HG03095 (cell line): ENCODE data around the gene HYOU1.
A peak's percentile ranks its signal among the peaks of the same experiment; 100 is the strongest.
"Not testable (repeated sequence)": the region's sequence is repeated elsewhere in the genome, so short reads cannot be mapped to it uniquely, and the experiment has no call there.

Experiments used
- ATAC-seq: cut with Tn5 transposase; IDR thresholded peaks from one replicate; pipeline ENCODE4 v1.9.1; 2021; ENCODE audit warnings: moderate library complexity; ENCODE audit not compliant: unreplicated experiment

Gene HYOU1

GRCh38 chr11:119024430-119025098, 32.4 kb downstream of the HYOU1 start:
- no peak for ATAC-seq

GRCh38 chr11:119023741-119024140, 33.3 kb downstream of the HYOU1 start:
- ATAC-seq = no peak

- no peak for ATAC-seq
Measured at GRCh38 chr11:119021631-119022030, 35.4 kb downstream of the HYOU1 start.

GRCh38 chr11:119019996-119020395, 37.0 kb downstream of the HYOU1 start:
- no peak for ATAC-seq

GRCh38 chr11:119018074-119018938, 38.7 kb downstream of the HYOU1 start, which contains the start of the genes RPS25 and TRAPPC4:
Gene RPS25 (minus strand): TSS chr11:119018343. CDS start chr11:119018284, 59 bp downstream.
Gene TRAPPC4 (plus strand): TSS chr11:119018766. CDS start chr11:119018796, 30 bp downstream.
- peak; percentile 94 for ATAC-seq

- not testable (repeated sequence) for ATAC-seq
Measured at GRCh38 chr11:119017377-119017776, 39.6 kb downstream of the HYOU1 start.

- ATAC-seq = no peak
Measured at GRCh38 chr11:119016216-119017009, 40.6 kb downstream of the HYOU1 start.

- ATAC-seq = no peak
Measured at GRCh38 chr11:119015054-119015611, 41.9 kb downstream of the HYOU1 start.

- no peak for ATAC-seq
Measured at GRCh38 chr11:119014209-119014924, 42.6 kb downstream of the HYOU1 start.

GRCh38 chr11:119012629-119013170, 44.3 kb downstream of the HYOU1 start:
- ATAC-seq = no peak

GRCh38 chr11:119011476-119012053, 45.4 kb downstream of the HYOU1 start:
- ATAC-seq = no peak

- ATAC-seq = no peak
Measured at GRCh38 chr11:119006656-119007055, 50.3 kb downstream of the HYOU1 start.

GRCh38 chr11:119000906-119001305, 56.1 kb downstream of the HYOU1 start:
- no peak for ATAC-seq

- no peak for ATAC-seq
Measured at GRCh38 chr11:118998822-118999221, 58.2 kb downstream of the HYOU1 start.

GRCh38 chr11:118998388-118998717, 58.7 kb downstream of the HYOU1 start:
- ATAC-seq = peak; percentile 22

- peak; percentile 83 for ATAC-seq
Measured at GRCh38 chr11:118997627-118998387, 59.2 kb downstream of the HYOU1 start, which contains the start of gene CENATAC. Gene CENATAC (plus strand): TSS chr11:118998138. CDS start chr11:118998198, 60 bp downstream.

GRCh38 chr11:118996926-118997626, 59.9 kb downstream of the HYOU1 start:
- ATAC-seq = peak; percentile 12
